Transverse colon (tissue), 4 donors: ENCODE measurements around the gene RASSF7. TPM values are rescaled to one million over a fixed set of nuclear protein-coding genes. Genes with fewer than 3 reads are reported as not detected.

Experiments
- DNase-seq: peaks from one replicate; pipeline ENCODE4 v3.0.0-alpha.2; 2019
- H3K27ac ChIP-seq, 4 donors: fragments of 200-600 bp; sonication (generic); 2 replicates each; pipeline ENCODE4 v1.5.1; 2016 to 2018; ENCODE audit warnings: inconsistent platforms in 4 of 4
- H3K27me3 ChIP-seq: fragments of 200-600 bp; sonication (generic); 2 replicates; pipeline ENCODE4 v1.5.1; 2017; ENCODE audit warnings: inconsistent platforms
- H3K36me3 ChIP-seq, 4 donors: fragments of 200-600 bp; sonication (generic); 2 replicates each; pipeline ENCODE4 v1.5.1; 2017 to 2019; ENCODE audit warnings: inconsistent platforms in 4 of 4
- H3K4me1 ChIP-seq, 4 donors: fragments of 200-600 bp; sonication (generic); 2 replicates each; pipeline ENCODE4 v1.5.1; 2017 to 2020; ENCODE audit warnings: inconsistent platforms in 4 of 4
- H3K4me3 ChIP-seq, 4 donors: fragments of 200-600 bp; sonication (generic); 1 replicate in 1 of 4; 2 replicates in 3 of 4; pipeline versions ENCODE4 v1.5.1 to v1.6.1; 2017 to 2019; ENCODE audit warnings: inconsistent platforms in 4 of 4
- H3K9me3 ChIP-seq, 2 donors: fragments of 200-600 bp; sonication (generic); 2 replicates each; pipeline ENCODE4 v1.5.1; 2017 to 2019; ENCODE audit warnings: inconsistent platforms in 2 of 2
- CTCF ChIP-seq, 5 experiments: fragments of 200-600 bp in 3 of 5; fragments of 450-650 bp in 2 of 5; sonication (generic) in 3 of 5; IDR thresholded peaks; 1 replicate in 2 of 5; 2 replicates in 3 of 5; pipeline ENCODE4 v1.5.1; 2016 to 2017; ENCODE audit warnings: antibody characterized with exemption in 5 of 5, inconsistent platforms in 3 of 5, mild to moderate bottlenecking in 2 of 5, moderate library complexity in 1 of 5
- EP300 ChIP-seq: sonication (generic); formaldehyde crosslinking; IDR thresholded peaks from one replicate; pipeline ENCODE4 v1.6.1; 2017; ENCODE audit warnings: antibody characterized with exemption, low read depth
- POLR2A ChIP-seq: fragments of 450-650 bp; IDR thresholded peaks from one replicate; pipeline ENCODE4 v1.6.1; 2016; ENCODE audit warnings: antibody characterized with exemption, mild to moderate bottlenecking, moderate library complexity
- POLR2AphosphoS5 ChIP-seq, 3 donors: sonication (generic); formaldehyde crosslinking; IDR thresholded peaks; one replicate each; pipeline ENCODE4 v1.6.1; 2016; ENCODE audit warnings: antibody characterized with exemption in 3 of 3
- WGBS, 2 donors: methylation state at CpG; one replicate each; pipeline ENCODE4 v1.1.5; 2018; ENCODE audit warnings: low coverage in 1 of 2; 5-methylcytosine and 5-hydroxymethylcytosine counted together
- in situ Hi-C, 4 donors: fragments of 200-750 bp; cut with MboI; loops; one replicate each; pipeline versions ENCODE4 v1.15.0 to v1.15.1; 2017; ENCODE audit warnings: low sequenced_read_pairs in 3 of 4, low pct_ligation_motif_present in 1 of 4, low pct_unique_long_range_greater_than_20kb in 1 of 4
- intact Hi-C: fragments of 100-400 bp; cut with DNase I; formaldehyde crosslinking; loops from one replicate; pipeline ENCODE4 v1.15.1; 2023; ENCODE audit warnings: low total_unique reads
- total RNA-seq, 4 donors: library from RNA; depleted of rRNA; stranded (reverse); fragments of >200 nt; gene quantifications; one replicate each; pipeline ENCODE4 v1.1.0, GENCODE V29; 2016

Gene RASSF7
- total RNA-seq, 4 donors from 2014 or later: 131 to 247 (median 213) TPM

DNA sequence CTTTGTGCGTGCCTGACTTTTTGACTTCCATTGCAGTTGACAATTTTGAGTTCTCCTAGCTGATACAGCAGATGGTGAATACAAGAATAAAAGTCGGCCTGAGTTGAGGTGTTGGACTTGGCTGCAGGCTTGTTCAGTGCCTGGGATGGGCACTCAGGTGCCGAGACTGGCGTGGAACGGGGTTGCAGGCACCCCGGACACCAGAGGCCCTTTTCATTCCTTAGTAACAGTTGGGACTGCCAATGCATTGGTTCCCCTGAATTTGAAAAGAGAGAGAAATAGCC, 16.8 kb downstream of the RASSF7 start:
- peaks cover 34 to 46% (median 40%) of the 10 kb centered on the region in 4 donors for H3K4me1 ChIP-seq
- no peaks in the 10 kb centered on the region for H3K9me3 ChIP-seq
- in situ Hi-C loops (no loop called here), intact Hi-C loops (no loop called here)
- H3K4me3 ChIP-seq: peak overlapping the region; percentile 66 to 100 (median 86)
- H3K27me3 ChIP-seq: peaks cover 12% of the 10 kb centered on the region
- peak overlapping the region in 3 of 4 donors; percentile 80 to 92 (median 91) for H3K27ac ChIP-seq
- WGBS, 2 donors: 47 to 55% methylated on average over 4 to 6 of the region's 6 CpGs
- H3K36me3 ChIP-seq: peaks cover 0 to 9% (median 0%) of the 10 kb centered on the region in 4 donors
- no peak for TF ChIP-seq EP300
- TF ChIP-seq CTCF (IDR thresholded peaks at IDR 0.05): no peak
- TF ChIP-seq POLR2AphosphoS5 (IDR thresholded peaks at IDR 0.05): no peak
- DNase-seq: no peak

DNA sequence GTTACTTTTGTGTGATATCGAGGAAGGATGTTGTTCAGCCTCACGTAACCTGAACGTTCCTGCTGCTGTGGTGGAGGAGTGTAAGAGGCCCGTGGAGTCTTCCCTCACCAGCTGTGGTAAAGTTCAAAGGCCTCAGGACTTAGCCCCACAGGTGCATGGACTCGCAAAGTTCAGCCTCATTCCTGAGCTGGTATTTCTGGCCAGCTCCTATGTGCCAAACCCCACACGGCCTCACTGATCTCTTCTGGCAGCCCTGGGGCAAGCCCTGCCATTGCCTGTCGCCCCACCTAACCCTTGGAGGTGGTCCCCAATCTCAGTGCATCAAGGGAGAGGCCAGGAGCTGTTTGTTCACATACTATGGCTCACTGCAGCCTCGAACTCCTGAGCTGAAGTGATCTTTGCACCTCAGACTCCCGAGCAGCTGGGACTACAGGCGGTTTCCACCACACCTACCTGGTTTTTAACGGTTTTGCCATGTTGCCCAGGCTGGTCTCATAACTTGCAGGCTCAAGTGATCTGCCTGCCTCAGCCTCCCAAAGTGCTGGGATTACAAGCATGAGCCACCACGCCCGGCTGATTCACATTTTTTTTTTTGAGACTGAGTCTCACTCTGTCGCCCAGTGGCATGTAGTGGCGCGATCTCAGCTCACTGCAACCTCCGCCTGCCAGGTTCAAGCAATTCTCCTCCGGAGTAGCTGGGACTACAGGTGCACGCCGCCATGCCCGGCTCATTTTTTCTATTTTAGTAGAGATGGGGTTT, 17.7 kb downstream of the RASSF7 start:
- H3K27me3 ChIP-seq: peaks cover 12% of the 10 kb centered on the region
- DNase-seq: no peak
- H3K36me3 ChIP-seq: peaks cover 0 to 15% (median 4%) of the 10 kb centered on the region in 4 donors
- peaks cover 34 to 46% (median 40%) of the 10 kb centered on the region in 4 donors for H3K4me1 ChIP-seq
- TF ChIP-seq EP300 (no peak), POLR2AphosphoS5 (IDR thresholded peaks at IDR 0.05) (no peak), POLR2A (no peak), CTCF (IDR thresholded peaks at IDR 0.05) (no peak)
- intact Hi-C loops (no loop called here), in situ Hi-C loops (no loop called here)
- H3K27ac ChIP-seq: no peak overlapping the region
- peak overlapping the region in 1 of 4 donors; percentile 89 for H3K4me3 ChIP-seq
- 53 to 63% methylated on average over 8 to 21 of the region's 21 CpGs for WGBS, 2 donors
- no peaks in the 10 kb centered on the region for H3K9me3 ChIP-seq

DNA sequence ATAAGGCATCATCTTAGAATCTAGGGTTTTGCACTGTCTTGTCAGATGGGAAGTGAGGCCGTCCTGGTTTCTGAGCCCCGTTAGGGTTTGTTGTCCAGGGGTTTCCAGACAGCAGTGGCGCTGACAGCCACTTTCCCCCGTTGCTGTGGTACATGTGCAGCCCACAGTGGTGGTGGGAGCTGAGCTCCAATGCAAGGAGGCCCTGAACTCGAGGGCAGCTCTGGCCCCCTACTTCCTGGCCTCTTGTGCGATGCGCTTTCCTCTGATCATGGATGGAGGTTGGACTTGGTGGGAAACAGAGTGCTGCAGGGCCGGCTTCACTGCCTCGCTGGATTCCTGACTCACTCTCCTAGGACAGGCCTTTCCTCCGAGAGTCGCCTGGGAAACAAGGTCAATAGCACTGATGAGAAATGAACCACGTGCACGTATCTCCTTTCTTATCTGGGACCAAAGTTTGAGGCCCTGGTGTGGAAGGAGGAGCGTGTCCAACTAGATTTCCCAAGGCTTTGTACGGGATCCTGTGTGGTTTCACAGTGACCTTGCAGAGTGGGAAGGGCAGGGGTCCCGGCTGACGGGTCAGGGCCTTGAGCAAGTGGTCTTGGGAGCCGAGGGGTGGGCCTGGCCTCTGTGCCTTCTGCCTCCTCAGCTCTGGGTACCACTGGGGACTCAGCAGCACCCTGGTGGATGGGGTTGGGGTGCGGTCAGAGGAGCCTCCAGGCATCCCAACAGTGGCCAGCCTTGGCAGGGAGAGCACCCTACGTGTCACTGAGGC, 19.2 kb downstream of the RASSF7 start:
- DNase-seq: no peak
- in situ Hi-C loops: no loop called here
- Histone ChIP-seq H3K4me3 (no peak overlapping the region), H3K27ac (no peak overlapping the region), H3K36me3 (peaks cover 0 to 20% (median 6%) of the 10 kb centered on the region in 4 donors), H3K27me3 (peaks cover 3% of the 10 kb centered on the region), H3K4me1 (peaks cover 26 to 37% (median 33%) of the 10 kb centered on the region in 4 donors), H3K9me3 (no peaks in the 10 kb centered on the region)
- TF ChIP-seq POLR2AphosphoS5 (IDR thresholded peaks at IDR 0.05) (no peak), POLR2A (no peak), EP300 (no peak)
- 84% methylated on average over 20 of the region's 20 CpGs; no CpG with 5 or more reads in 1 of the 2 donors for WGBS, 2 donors
- intact Hi-C loops: no loop called here

- Histone ChIP-seq H3K4me3 (no peak overlapping the region), H3K27me3 (no peaks in the 10 kb centered on the region), H3K4me1 (peaks cover 21 to 31% (median 29%) of the 10 kb centered on the region in 4 donors), H3K27ac (no peak overlapping the region), H3K36me3 (peaks cover 0 to 24% (median 6%) of the 10 kb centered on the region in 4 donors), H3K9me3 (no peaks in the 10 kb centered on the region)
- no peak for TF ChIP-seq POLR2AphosphoS5 (IDR thresholded peaks at IDR 0.05)
- no peak for TF ChIP-seq CTCF (IDR thresholded peaks at IDR 0.05)
- TF ChIP-seq EP300: no peak
- no peak for TF ChIP-seq POLR2A
- in situ Hi-C loops (no loop called here), intact Hi-C loops (no loop called here)
- no peak for DNase-seq
- WGBS, 2 donors: 89 to 100% methylated on average over 1 to 14 of the region's 14 CpGs
These were observed 20.6 kb downstream of the RASSF7 start for GRCh38 chr11:581342-581741.
